CD14-positive monocyte (primary cell): ENCODE data around the gene TMEM184B. TPM values are rescaled to one million over a fixed set of nuclear protein-coding genes. Genes with fewer than 3 reads are reported as not detected.

Experiments used
- DNase-seq, 3 donors: peaks; one replicate each; pipeline ENCODE4 v3.0.0-alpha.2; 2011 to 2022
- H2AFZ ChIP-seq: 2 replicates; pipeline ENCODE4 v1.6.0; 2012; ENCODE audit warnings: mild to moderate bottlenecking, low read depth, low read length, inconsistent platforms; ENCODE audit not compliant: insufficient read depth, poor library complexity, severe bottlenecking
- H3K27ac ChIP-seq, 2 donors: 1 replicate in 1 of 2; 2 replicates in 1 of 2; pipeline ENCODE4 v1.5.1; 2012 to 2013; ENCODE audit warnings: low read length in 2 of 2, control low read depth in 1 of 2, inconsistent platforms in 1 of 2, low read depth in 1 of 2, mild to moderate bottlenecking in 1 of 2
- H3K27me3 ChIP-seq, 2 donors: one replicate each; pipeline versions ENCODE4 v1.6.0 to v1.6.1; 2011 to 2013; ENCODE audit warnings: low read length in 2 of 2; ENCODE audit not compliant: control insufficient read depth in 2 of 2, insufficient read depth in 2 of 2
- H3K36me3 ChIP-seq, 2 donors: replicated peaks in 1 of 2; 1 replicate in 1 of 2; 2 replicates in 1 of 2; pipeline versions ENCODE4 v1.5.1 to v1.6.1; 2012 to 2013; ENCODE audit warnings: low read length in 2 of 2, control low read depth in 1 of 2, inconsistent platforms in 1 of 2, mild to moderate bottlenecking in 1 of 2; ENCODE audit not compliant: insufficient read depth in 2 of 2, control insufficient read depth in 1 of 2
- H3K4me1 ChIP-seq, 2 donors: 1 replicate in 1 of 2; 2 replicates in 1 of 2; pipeline versions ENCODE4 v1.5.1 to v1.6.1; 2012 to 2013; ENCODE audit warnings: low read length in 2 of 2, control low read depth in 1 of 2, inconsistent platforms in 1 of 2, mild to moderate bottlenecking in 1 of 2, moderate library complexity in 1 of 2; ENCODE audit not compliant: insufficient read depth in 2 of 2, control insufficient read depth in 1 of 2
- H3K4me2 ChIP-seq: replicated peaks from 2 replicates; pipeline ENCODE3; 2012; ENCODE audit warnings: low read length, moderate library complexity, mild to moderate bottlenecking; ENCODE audit not compliant: poor library complexity, severe bottlenecking; ENCODE audit errors: extremely low read depth
- H3K4me3 ChIP-seq, 3 experiments: fragments of 200-600 bp in 1 of 3; sonication (generic) in 1 of 3; replicated peaks in 1 of 3; 1 replicate in 2 of 3; 2 replicates in 1 of 3; pipeline ENCODE4 v1.5.1; 2011 to 2013; ENCODE audit warnings: low read length in 3 of 3, mild to moderate bottlenecking in 3 of 3, control low read depth in 2 of 3, low read depth in 2 of 3, inconsistent platforms in 1 of 3, moderate library complexity in 1 of 3
- H3K79me2 ChIP-seq: 2 replicates; pipeline ENCODE4 v1.6.0; 2012; ENCODE audit warnings: mild to moderate bottlenecking, control low read depth, inconsistent platforms, low read length, moderate library complexity; ENCODE audit not compliant: insufficient read depth
- H3K9ac ChIP-seq: 2 replicates; pipeline ENCODE4 v1.6.0; 2017; ENCODE audit warnings: low read length, mild to moderate bottlenecking; ENCODE audit not compliant: insufficient read depth, poor library complexity, severe bottlenecking
- H3K9me3 ChIP-seq, 2 donors: replicated peaks in 1 of 2; 1 replicate in 1 of 2; 2 replicates in 1 of 2; pipeline versions ENCODE4 v1.5.1 to v1.6.1; 2012 to 2013; ENCODE audit warnings: low read length in 2 of 2, control low read depth in 1 of 2; ENCODE audit not compliant: control insufficient read depth in 1 of 2, insufficient read depth in 1 of 2
- H4K20me1 ChIP-seq: 2 replicates; pipeline ENCODE4 v1.6.0; 2012; ENCODE audit warnings: mild to moderate bottlenecking, low read length, control low read depth, moderate library complexity; ENCODE audit not compliant: insufficient read depth
- H3K27ac Mint-ChIP-seq, 7 donors: one replicate each; pipeline ENCODE4 v1.8.0; 2020; ENCODE audit warnings: mild to moderate bottlenecking in 7 of 7, mixed read lengths in 7 of 7, moderate library complexity in 6 of 7, inconsistent platforms in 2 of 7
- H3K27me3 Mint-ChIP-seq, 3 donors: one replicate each; pipeline ENCODE4 v1.8.0; 2021 to 2022; ENCODE audit warnings: low read depth in 3 of 3, mild to moderate bottlenecking in 3 of 3, mixed read lengths in 3 of 3, moderate library complexity in 3 of 3, inconsistent platforms in 1 of 3
- H3K36me3 Mint-ChIP-seq, 2 donors: one replicate each; pipeline ENCODE4 v1.8.0; 2020; ENCODE audit warnings: mixed read lengths in 2 of 2, inconsistent platforms in 1 of 2, mild to moderate bottlenecking in 1 of 2
- H3K4me1 Mint-ChIP-seq: one replicate; pipeline ENCODE4 v1.8.0; 2020; ENCODE audit warnings: mild to moderate bottlenecking, mixed read lengths
- H3K4me3 Mint-ChIP-seq, 2 donors: one replicate each; pipeline ENCODE4 v1.8.0; 2020; ENCODE audit warnings: mild to moderate bottlenecking in 2 of 2, mixed read lengths in 2 of 2, moderate library complexity in 1 of 2
- H3K9me3 Mint-ChIP-seq, 7 donors: one replicate each; pipeline ENCODE4 v1.8.0; 2020 to 2022; ENCODE audit warnings: mixed read lengths in 7 of 7, mild to moderate bottlenecking in 6 of 7, moderate library complexity in 6 of 7, inconsistent platforms in 2 of 7
- CTCF ChIP-seq: fragments of 200-600 bp; IDR thresholded peaks from one replicate; pipeline ENCODE4 v1.8.0; 2022; ENCODE audit warnings: antibody characterized with exemption, mild to moderate bottlenecking
- WGBS: methylation state at CpG from one replicate; pipeline ENCODE4 v1.1.5; 2013; ENCODE audit warnings: missing lambda C conversion rate; ENCODE audit not compliant: insufficient coverage; 5-methylcytosine and 5-hydroxymethylcytosine counted together
- intact Hi-C, 2 donors: fragments of 100-400 bp; cut with micrococcal nuclease; formaldehyde crosslinking; loops; one replicate each; pipeline versions ENCODE4 v1.15.0 to v1.15.1; 2023
- polyA plus RNA-seq, 3 donors: library from polyadenylated mRNA; depleted of rRNA in 1 of 3; unstranded in 2 of 3; stranded (reverse) in 1 of 3; fragments of 300-500 nt in 2 of 3; fragments of >200 nt in 1 of 3; fragmentation: Illumina TruSeq in 2 of 3; gene quantifications; 1 replicate in 2 of 3; 2 replicates in 1 of 3; pipeline ENCODE4 v1.2.3, GENCODE V29; 2012 to 2021

The TMEM184B gene
- polyA plus RNA-seq, 3 donors, result 7.4 to 17.7 (median 10.6) TPM

DNA sequence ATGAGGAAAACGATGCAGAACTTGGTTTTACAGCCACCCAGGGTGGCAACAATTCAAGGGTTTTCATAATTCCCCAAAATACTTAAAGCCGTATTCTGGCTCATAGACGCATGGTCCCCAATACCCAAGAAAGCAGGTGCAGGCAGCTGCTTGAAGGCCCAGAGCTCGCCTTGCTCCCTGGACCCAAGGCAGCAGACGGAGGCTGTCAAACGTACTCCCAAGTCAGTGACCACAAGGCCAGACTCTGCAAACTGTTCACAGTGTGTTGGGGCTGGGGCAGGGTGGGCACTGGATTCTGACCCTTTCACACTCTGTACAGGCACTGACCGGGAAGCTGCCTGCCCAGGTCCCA, 21.5 kb downstream of the TMEM184B start:
- Histone ChIP-seq H2AFZ (no peak overlapping the region), H3K4me1 (peaks cover 0 to 6% of the 10 kb centered on the region in 2 donors), H4K20me1 (peaks cover 41% of the 10 kb centered on the region), H3K79me2 (peaks cover 5% of the 10 kb centered on the region), H3K9me3 (peaks cover 5 to 13% of the 10 kb centered on the region in 2 donors), H3K27ac (no peak overlapping the region), H3K36me3 (peaks cover 13 to 30% of the 10 kb centered on the region in 2 donors), H3K4me2 (no peak overlapping the region), H3K9ac (no peak overlapping the region), H3K4me3 (no peak overlapping the region), H3K27me3 (no peaks in the 10 kb centered on the region)
- intact Hi-C loops, result no loop called here
- Mint-ChIP-seq H3K4me1 (peaks cover 11% of the 10 kb centered on the region), H3K36me3 (peaks cover 28 to 42% of the 10 kb centered on the region in 2 donors), H3K4me3 (no peak overlapping the region), H3K27me3 (peaks cover 0 to 2% (median 1%) of the 10 kb centered on the region in 3 donors), H3K27ac (no peak overlapping the region), H3K9me3 (peaks cover 5 to 13% (median 9%) of the 10 kb centered on the region in 7 donors)
- no peak for DNase-seq
- WGBS, result 98% methylated on average over 6 of the region's 7 CpGs
- no peak for TF ChIP-seq CTCF

DNA sequence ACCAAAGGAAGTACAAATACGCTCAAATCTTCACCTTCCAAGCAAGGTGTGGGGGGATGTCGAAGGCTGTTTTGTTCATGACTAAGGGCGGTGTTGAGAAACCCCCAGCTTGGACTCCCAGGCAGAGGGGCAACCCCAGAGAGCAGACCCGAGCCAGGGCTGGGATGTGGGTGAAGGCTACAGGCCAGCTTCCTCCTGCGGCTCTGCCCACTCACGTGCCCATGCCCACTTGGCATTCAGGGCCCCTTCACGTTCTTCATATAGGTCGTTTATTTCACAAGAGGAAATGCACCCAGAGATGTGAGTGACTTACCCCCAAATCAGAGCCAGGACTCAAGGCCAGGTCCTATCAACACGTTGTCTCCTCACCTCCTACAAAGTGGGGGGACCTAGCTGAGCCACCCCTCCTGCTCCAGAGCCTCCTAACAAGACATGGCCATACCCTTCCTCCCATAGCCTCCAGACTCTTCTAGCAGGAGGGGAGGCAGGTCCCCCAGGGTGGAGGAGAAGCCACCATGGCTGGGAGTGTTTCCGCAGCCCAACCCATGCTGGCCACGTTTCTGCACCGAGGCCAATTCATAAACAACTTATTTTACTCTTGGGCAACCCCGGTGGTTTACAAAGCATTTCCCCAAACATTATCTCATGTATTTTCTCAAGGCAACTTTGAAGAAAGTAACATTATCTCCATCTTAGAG, 22.0 kb downstream of the TMEM184B start:
- peak overlapping the region in 1 of 7 donors; percentile 80 for H3K27ac Mint-ChIP-seq
- WGBS, result 50% methylated on average over 7 of the region's 13 CpGs

More for the DNA sequence above, 22.0 kb downstream of the TMEM184B start:
- H3K4me2 ChIP-seq, result no peak overlapping the region
- H3K27ac ChIP-seq, result no peak overlapping the region
- peaks cover 19 to 35% of the 10 kb centered on the region in 2 donors for H3K36me3 ChIP-seq
- no peak for DNase-seq
- peaks cover 0 to 2% (median 1%) of the 10 kb centered on the region in 3 donors for H3K27me3 Mint-ChIP-seq
- H3K9ac ChIP-seq, result no peak overlapping the region
- intact Hi-C loops, result no loop called here
- no peak for TF ChIP-seq CTCF
- H3K4me1 Mint-ChIP-seq, result peaks cover 11% of the 10 kb centered on the region
- no peaks in the 10 kb centered on the region for H3K27me3 ChIP-seq
- H3K4me1 ChIP-seq, result peaks cover 0 to 5% of the 10 kb centered on the region in 2 donors
- H3K9me3 Mint-ChIP-seq, result peaks cover 5 to 13% (median 9%) of the 10 kb centered on the region in 7 donors
- H4K20me1 ChIP-seq, result peaks cover 40% of the 10 kb centered on the region
- H3K9me3 ChIP-seq, result peaks cover 5 to 13% of the 10 kb centered on the region in 2 donors
- H3K79me2 ChIP-seq, result peaks cover 5% of the 10 kb centered on the region
- no peak overlapping the region for H3K4me3 ChIP-seq
- H3K4me3 Mint-ChIP-seq, result no peak overlapping the region
- peaks cover 33 to 47% of the 10 kb centered on the region in 2 donors for H3K36me3 Mint-ChIP-seq
- no peak overlapping the region for H2AFZ ChIP-seq
